RWPE2 (cell line): ENCODE results near the gene PRR36.

Source experiments
- ATAC-seq: fragments of 200-7000 bp; cut with Tn5 transposase; 3 replicates; pipeline ENCODE4 v1.9.1; 2021; ENCODE audit warnings: low read depth
- DNase-seq: peaks from one replicate; pipeline ENCODE4 v3.0.0-alpha.2; 2020; ENCODE audit warnings: low spot score
- H3K27ac ChIP-seq: fragments of 450-650 bp; 2 replicates; pipeline ENCODE4 v1.5.1; 2017; ENCODE audit warnings: mild to moderate bottlenecking; ENCODE audit not compliant: poor library complexity, severe bottlenecking
- H3K27me3 ChIP-seq: fragments of 250-450 bp; sonication (Bioruptor Pico); 2 replicates; pipeline ENCODE4 v1.5.1; 2021; ENCODE audit warnings: mild to moderate bottlenecking, moderate library complexity; ENCODE audit not compliant: insufficient read depth, poor library complexity, severe bottlenecking
- H3K36me3 ChIP-seq: fragments of 250-450 bp; sonication (Bioruptor Pico); 2 replicates; pipeline ENCODE4 v1.5.1; 2020; ENCODE audit warnings: low read depth, mild to moderate bottlenecking, moderate library complexity
- H3K4me1 ChIP-seq: fragments of 250-450 bp; sonication (Bioruptor Pico); 2 replicates; pipeline ENCODE4 v1.5.1; 2021; ENCODE audit warnings: mild to moderate bottlenecking, moderate library complexity; ENCODE audit not compliant: insufficient read depth, poor library complexity, severe bottlenecking
- H3K4me3 ChIP-seq: fragments of 250-450 bp; sonication (Bioruptor Pico); 2 replicates; pipeline ENCODE4 v1.5.1; 2021; ENCODE audit warnings: mild to moderate bottlenecking, moderate library complexity; ENCODE audit not compliant: severe bottlenecking
- H3K9me3 ChIP-seq: fragments of 250-450 bp; sonication (Bioruptor Pico); 2 replicates; pipeline ENCODE4 v1.5.1; 2021; ENCODE audit warnings: mild to moderate bottlenecking, moderate library complexity; ENCODE audit not compliant: severe bottlenecking
- CTCF ChIP-seq: fragments of 450-650 bp; IDR thresholded peaks from one replicate; pipeline ENCODE4 v1.5.1; 2017; ENCODE audit warnings: mild to moderate bottlenecking, moderate library complexity; ENCODE audit not compliant: poor library complexity, severe bottlenecking

Gene PRR36

GRCh38 chr19:7871437-7872305, 2.5 kb downstream of the PRR36 start:
- Histone ChIP-seq H3K9me3 (no peaks in the 10 kb centered on the region), H3K4me3 (peak overlapping the region; percentile 16), H3K27me3 (peaks cover 6% of the 10 kb centered on the region), H3K36me3 (no peaks in the 10 kb centered on the region), H3K27ac (peak overlapping the region; percentile 58), H3K4me1 (peaks cover 3% of the 10 kb centered on the region)
- ATAC-seq = peak; percentile 43
- DNase-seq = peak; percentile 99
- no peak for TF ChIP-seq CTCF

GRCh38 chr19:7870571-7871436, 3.4 kb downstream of the PRR36 start:
- DNase-seq (peak; percentile 93), ATAC-seq (peak; percentile 20)
- H3K4me1 ChIP-seq = peaks cover 3% of the 10 kb centered on the region
- peaks cover 6% of the 10 kb centered on the region for H3K27me3 ChIP-seq
- TF ChIP-seq CTCF = no peak
- H3K4me3 ChIP-seq = no peak overlapping the region
- no peaks in the 10 kb centered on the region for H3K36me3 ChIP-seq
- H3K27ac ChIP-seq = peak overlapping the region; percentile 58
- H3K9me3 ChIP-seq = no peaks in the 10 kb centered on the region

GRCh38 chr19:7869910-7870511, 4.2 kb downstream of the PRR36 start:
- H3K27ac ChIP-seq = no peak overlapping the region
- ATAC-seq = peak; percentile 17
- peak; percentile 87 for DNase-seq
- H3K36me3 ChIP-seq = no peaks in the 10 kb centered on the region
- no peak for TF ChIP-seq CTCF
- H3K9me3 ChIP-seq = no peaks in the 10 kb centered on the region
- peaks cover 6% of the 10 kb centered on the region for H3K27me3 ChIP-seq
- peak overlapping the region; percentile 36 for H3K4me3 ChIP-seq
- H3K4me1 ChIP-seq = peaks cover 3% of the 10 kb centered on the region

GRCh38 chr19:7869453-7869909, 4.7 kb downstream of the PRR36 start:
- Histone ChIP-seq H3K4me1 (peaks cover 3% of the 10 kb centered on the region), H3K27me3 (peaks cover 1% of the 10 kb centered on the region), H3K9me3 (no peaks in the 10 kb centered on the region), H3K27ac (no peak overlapping the region), H3K36me3 (no peaks in the 10 kb centered on the region), H3K4me3 (peak overlapping the region; percentile 36)
- DNase-seq (peak; percentile 75), ATAC-seq (peak; percentile 33)
- TF ChIP-seq CTCF = peak; percentile 70
